ENCODE results near the gene UGT1A7.

DNA sequence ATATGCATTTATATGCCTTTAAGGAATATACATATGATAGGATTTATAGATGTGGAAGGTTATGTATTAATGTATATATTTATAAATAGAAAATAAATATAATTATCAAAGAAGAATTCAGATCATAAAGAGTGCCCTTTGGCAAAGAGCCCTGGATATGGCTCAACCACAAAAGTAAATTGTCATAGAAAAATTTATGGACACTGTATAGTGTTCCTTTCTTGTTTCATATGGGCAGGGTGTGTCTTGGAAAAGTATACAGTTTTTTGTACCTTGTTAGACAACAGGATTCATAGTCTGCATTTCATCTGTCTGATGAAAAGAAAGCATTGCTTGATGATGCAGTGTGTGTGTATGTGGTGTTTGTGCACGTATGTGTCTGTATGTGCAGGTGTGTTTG, 2.9 kb downstream of the UGT1A7 start:
- TF ChIP-seq, protein P1, sequence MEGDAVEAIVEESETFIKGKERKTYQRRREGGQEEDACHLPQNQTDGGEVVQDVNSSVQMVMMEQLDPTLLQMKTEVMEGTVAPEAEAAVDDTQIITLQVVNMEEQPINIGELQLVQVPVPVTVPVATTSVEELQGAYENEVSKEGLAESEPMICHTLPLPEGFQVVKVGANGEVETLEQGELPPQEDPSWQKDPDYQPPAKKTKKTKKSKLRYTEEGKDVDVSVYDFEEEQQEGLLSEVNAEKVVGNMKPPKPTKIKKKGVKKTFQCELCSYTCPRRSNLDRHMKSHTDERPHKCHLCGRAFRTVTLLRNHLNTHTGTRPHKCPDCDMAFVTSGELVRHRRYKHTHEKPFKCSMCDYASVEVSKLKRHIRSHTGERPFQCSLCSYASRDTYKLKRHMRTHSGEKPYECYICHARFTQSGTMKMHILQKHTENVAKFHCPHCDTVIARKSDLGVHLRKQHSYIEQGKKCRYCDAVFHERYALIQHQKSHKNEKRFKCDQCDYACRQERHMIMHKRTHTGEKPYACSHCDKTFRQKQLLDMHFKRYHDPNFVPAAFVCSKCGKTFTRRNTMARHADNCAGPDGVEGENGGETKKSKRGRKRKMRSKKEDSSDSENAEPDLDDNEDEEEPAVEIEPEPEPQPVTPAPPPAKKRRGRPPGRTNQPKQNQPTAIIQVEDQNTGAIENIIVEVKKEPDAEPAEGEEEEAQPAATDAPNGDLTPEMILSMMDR (IDR thresholded peaks at IDR 0.05) = no peak
- TF ChIP-seq POLR2A (IDR thresholded peaks at IDR 0.05) = no peak

Measured in adrenal gland (tissue), 5 donors.